Vein endothelial cell (primary cell): ENCODE measurements around the gene ZNF277. TPM values are rescaled to one million over a fixed set of nuclear protein-coding genes. Genes with fewer than 3 reads are reported as not detected.

ENCODE experiments used
- total RNA-seq: library from RNA; depleted of rRNA; stranded (reverse); fragments of >200 nt; gene quantifications from 2 replicates; pipeline ENCODE4 v1.2.3, GENCODE V29; 2012

ZNF277 gene, protein sequence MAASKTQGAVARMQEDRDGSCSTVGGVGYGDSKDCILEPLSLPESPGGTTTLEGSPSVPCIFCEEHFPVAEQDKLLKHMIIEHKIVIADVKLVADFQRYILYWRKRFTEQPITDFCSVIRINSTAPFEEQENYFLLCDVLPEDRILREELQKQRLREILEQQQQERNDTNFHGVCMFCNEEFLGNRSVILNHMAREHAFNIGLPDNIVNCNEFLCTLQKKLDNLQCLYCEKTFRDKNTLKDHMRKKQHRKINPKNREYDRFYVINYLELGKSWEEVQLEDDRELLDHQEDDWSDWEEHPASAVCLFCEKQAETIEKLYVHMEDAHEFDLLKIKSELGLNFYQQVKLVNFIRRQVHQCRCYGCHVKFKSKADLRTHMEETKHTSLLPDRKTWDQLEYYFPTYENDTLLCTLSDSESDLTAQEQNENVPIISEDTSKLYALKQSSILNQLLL
- 43.0 and 51.0 TPM in 2 replicates for total RNA-seq

DNA sequence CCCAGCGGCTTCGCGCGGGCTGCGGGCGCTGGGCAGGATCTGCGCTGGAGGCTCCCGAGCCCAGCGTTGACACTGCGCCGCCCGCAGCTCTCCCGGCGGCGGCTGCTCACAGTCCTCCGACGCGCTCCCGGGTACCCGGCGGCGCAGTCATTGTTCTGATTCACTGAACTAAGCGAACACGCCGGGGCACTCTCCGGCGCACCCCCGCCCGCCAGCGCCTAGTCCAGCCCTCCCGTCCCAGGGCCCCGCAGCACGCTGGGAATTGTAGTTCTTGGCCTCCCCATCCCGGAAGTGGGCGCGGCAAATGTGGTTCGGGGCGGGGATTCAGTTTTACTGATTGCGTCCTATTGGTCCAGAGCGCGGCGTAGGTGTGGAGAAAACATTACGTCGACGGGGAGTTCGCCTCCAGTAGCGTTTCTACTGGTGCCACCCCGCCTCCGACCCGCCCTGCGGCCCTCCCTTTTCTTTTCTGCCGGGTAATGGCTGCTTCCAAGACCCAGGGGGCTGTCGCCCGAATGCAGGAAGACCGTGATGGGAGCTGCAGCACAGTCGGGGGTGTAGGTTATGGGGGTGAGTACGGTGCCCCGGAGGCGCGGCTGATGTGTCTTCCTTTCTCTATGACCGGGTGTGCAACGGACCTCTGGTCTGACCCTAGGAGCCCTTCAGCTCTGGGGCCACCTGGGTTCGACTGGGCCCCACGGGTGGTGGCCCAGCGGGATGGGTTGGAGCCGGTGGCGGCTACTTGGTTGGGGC is at the start of gene ZNF277, which contains the start of gene DOCK4:
Gene ZNF277, plus strand, starts transcription at position 458 of the 753 bp plus-strand sequence. Its CDS starts 22 bp downstream, at position 480.
Gene DOCK4, minus strand, starts transcription at position 162 of the 753 bp plus-strand sequence. CDS start 261 bp downstream, outside the sequence.

Other genes with a start within 250 kb of the ZNF277 start
- 170 and 252 TPM in 2 replicates for gene DOCK4, start 296 bp upstream of the ZNF277 start, total RNA-seq
- gene IFRD1, start 243.8 kb downstream of the ZNF277 start, total RNA-seq = 32.7 and 34.0 TPM in 2 replicates